VCaP (cell line): Measurements from ENCODE around the gene GORAB.

ENCODE experiments used
- H3K27ac ChIP-seq: fragments of 450-650 bp; 2 replicates; pipeline ENCODE4 v1.5.1; 2017
- TF ChIP-seq, protein P1 (sequence below): fragments of 450-650 bp; conservative IDR thresholded peaks from 2 replicates; pipeline ENCODE4 v1.5.1; 2017; ENCODE audit warnings: mild to moderate bottlenecking, moderate library complexity

GORAB gene

DNA sequence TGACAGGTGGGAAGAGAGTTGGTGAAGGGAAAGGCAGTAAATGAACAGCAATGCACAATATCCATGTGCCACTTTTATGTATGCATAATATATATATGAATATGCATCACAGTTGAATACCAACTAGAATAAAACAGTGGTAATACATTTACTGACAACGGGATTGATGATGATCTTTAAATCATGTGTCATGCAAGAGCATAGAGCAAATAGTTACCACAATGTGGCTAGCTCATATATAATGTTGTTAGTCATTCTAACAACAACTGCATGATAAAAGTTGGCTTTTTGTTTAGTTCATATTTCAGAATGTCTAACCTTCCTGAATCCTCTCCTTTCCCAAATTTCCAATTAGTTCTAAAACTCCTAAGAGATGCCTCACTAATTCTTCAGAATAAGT lies 46.4 kb downstream of the GORAB start:
- TF ChIP-seq, protein P1, sequence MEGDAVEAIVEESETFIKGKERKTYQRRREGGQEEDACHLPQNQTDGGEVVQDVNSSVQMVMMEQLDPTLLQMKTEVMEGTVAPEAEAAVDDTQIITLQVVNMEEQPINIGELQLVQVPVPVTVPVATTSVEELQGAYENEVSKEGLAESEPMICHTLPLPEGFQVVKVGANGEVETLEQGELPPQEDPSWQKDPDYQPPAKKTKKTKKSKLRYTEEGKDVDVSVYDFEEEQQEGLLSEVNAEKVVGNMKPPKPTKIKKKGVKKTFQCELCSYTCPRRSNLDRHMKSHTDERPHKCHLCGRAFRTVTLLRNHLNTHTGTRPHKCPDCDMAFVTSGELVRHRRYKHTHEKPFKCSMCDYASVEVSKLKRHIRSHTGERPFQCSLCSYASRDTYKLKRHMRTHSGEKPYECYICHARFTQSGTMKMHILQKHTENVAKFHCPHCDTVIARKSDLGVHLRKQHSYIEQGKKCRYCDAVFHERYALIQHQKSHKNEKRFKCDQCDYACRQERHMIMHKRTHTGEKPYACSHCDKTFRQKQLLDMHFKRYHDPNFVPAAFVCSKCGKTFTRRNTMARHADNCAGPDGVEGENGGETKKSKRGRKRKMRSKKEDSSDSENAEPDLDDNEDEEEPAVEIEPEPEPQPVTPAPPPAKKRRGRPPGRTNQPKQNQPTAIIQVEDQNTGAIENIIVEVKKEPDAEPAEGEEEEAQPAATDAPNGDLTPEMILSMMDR, result no peak
- no peak overlapping the region for H3K27ac ChIP-seq

DNA sequence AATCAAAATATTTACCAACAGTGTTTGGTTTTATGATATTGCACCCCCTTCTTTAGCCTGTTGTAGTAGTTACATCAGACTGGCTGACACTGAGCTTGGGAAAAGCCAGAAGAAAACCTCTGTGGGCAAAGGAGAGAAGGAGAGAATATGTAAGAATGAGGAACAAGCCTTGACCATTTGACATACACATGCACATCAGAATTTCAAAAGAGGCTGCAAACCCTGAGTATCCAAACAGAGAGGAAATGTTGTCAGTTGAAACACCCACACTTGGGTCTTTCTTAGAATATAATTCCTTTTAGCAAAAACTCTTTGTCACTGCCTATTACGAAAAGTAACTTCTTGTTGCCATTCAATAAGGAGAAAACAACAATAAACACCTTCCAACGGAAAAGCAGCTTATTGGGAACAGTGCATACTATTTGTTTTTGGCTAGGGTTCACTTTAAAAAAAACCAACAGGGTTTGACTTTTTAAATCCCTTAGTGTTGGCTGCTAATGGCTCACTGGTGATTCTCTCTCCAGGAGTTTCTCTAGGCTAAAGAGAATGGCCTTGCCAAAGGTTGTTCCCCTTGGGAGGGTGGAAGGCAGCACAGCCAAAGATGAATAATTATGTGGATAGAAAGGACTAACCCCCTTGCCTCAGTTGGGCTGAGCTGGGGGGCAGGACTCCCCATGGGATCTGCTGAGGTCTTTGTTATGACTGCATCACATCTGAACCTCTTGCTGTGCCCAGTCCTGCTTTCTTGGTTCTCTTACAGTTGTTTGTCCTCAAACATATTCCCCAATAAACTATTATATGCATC lies 48.9 kb downstream of the GORAB start:
- no peak overlapping the region for H3K27ac ChIP-seq
- TF ChIP-seq, protein P1, result no peak

DNA sequence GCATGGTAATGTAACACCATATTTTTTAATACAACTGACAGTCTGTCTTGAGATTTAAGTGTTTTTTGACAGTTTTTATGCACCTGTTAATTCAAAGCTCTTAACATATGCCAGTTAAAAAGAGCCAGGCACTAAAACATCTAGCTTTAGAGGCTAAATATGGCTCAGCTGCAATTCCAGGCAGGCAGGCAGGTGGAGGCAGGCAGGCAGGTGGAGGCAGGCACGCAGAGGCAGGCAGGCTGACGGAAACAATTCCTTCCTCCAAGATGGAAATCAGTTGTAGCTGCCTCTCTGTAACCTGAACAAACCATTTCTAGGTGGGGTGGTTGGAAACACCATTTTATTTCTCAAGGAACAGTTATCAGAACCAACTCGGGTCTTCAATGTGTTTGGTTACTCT lies 51.2 kb downstream of the GORAB start:
- TF ChIP-seq, protein P1, result no peak
- no peak overlapping the region for H3K27ac ChIP-seq

DNA sequence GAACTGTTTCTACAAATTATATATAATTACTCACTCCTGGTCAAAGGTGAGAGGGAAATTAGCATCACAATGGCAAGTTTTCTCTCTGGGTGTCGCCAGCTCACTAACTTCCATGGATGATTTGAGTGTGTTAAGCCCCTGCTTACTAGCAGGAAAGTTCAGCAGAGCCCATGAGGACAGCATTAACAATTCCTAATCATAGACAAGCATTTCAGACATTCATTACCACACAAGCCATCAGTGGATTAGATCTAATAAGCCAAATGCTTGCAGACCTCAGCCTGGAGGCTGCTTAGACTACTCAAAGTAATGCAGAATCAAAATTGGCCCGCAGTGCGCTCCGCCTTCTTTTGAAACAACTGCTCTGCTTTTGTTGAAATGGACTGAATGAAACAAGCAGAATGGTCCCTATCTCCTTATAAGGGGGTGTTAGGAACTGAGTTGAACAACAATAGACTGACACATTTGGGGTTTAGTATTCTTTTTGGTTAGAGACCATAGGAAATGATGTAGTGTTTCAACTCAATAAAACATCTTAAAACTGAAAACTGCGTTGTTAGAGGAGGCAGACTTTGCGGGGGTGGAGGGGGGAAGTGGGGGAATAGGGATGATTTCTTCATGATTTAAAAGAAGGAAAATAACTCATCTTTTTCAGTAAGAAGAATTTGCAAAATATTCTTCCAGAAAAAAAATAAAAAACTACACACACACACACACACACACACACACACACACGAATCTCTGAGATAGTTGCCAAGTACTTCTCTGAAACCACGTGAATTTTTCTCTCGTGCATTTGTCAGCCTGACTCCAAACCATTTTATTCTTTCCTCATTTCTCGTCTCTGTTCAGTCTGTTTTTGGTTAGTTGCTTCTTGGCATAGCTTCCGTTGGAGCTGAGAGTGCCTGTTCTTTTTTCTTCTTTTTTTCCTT lies 54.6 kb downstream of the GORAB start:
- H3K27ac ChIP-seq, result no peak overlapping the region
- TF ChIP-seq, protein P1, result no peak

DNA sequence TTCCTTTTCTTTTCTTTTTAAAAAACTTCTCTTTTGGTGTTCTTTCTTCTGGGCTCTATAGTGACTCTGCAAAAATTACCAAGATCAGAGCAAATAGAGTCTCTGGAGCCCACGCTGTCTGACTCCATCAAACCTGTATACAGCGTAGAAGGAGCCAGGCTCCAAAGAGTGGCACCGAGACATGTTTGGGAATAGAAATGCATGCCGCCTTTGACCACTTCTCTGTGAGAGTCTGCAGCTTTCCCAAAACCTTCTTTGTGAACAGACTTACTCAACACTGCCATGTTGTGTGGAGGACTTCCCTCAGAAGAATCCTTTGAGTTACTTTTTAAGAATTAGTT lies 55.3 kb downstream of the GORAB start:
- no peak overlapping the region for H3K27ac ChIP-seq
- TF ChIP-seq, protein P1, result no peak

DNA sequence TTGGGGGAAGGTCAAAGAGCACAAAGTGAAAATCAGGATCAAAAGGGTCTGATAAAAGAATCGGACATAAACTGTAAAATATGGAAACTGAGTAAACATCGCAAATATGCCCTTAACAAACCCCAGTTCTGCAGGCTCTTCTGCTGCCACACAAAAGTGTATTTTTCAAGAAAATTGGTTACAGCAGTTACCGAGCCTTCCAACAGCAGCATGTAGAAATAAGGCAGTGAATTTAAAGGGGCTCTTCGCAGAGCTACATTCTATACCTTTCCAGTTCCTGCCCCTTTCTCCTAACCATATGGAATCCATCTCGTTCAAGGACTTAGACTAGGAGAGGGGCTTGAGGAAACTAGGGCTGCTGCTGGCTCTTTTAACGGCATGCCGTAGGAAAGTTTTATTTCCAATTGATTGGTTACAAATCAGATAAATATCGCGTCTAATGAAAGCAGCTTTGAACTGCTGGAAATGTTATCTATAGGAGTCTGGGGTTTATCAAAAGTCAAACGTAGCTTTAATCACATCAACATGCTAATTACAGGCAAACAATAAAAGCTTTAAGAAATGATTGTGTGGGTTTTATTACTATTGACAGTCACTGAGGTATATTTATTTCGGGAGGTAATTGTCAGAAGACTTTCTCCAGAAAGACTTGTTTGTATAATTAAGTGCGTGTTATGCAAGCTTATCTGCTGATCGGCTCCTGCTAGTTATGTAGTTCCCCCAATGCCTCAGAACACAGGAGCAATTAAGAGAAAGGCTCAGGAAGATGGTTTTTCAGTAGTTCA lies 59.1 kb downstream of the GORAB start:
- TF ChIP-seq, protein P1, result no peak
- H3K27ac ChIP-seq, result no peak overlapping the region
